HG03565 (cell line): Measurements from ENCODE around the gene ADNP2.

ENCODE experiments used
- ATAC-seq: cut with Tn5 transposase; IDR thresholded peaks from one replicate; pipeline ENCODE4 v1.9.1; 2021; ENCODE audit warnings: mild to moderate bottlenecking, moderate library complexity; ENCODE audit not compliant: unreplicated experiment

Gene ADNP2

DNA sequence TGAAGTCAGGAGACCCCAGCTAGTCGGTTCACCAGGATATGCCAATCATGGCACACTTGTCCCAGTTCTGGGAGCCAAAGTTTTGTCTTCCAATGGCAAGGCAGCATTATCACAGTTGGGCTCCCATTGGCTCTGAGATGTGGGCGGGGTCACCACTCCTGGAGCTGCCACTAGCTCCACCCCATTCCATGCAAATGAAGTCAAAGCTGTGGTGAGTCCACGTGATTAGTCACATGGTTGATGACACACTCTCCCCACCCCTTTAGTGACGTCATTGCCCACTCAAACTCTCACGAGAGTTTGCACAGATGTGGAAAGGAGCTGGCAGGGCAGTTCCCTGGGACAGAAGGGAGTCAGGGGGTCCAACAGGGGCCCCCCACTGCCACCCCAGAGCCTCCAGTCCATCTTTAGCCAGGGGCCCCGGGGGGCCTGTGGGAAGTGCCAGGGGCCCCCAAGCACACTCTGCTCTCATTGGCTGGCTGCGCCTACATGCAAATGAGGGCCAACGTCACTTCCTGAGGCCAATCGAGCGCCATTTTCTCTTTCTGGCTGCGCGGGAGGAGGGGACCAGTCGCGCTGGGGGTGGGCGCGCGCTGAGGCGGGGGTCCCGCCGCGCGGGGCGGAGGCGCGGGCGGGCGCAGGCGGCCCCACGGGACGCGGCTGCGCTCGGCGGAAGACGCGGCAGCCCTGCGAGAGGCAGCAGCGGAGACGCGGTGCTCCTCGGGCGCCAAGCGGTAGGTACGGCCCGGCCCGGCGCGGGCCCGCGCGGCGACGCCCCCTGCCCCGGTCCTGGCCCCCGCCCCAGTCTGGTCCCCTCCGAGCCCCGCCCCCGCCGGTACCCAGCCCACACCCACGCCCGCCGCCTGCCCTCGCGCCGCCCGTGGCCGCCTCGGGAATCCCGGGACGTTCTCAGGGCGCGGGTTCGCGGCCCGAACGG lies at the start of gene ADNP2:
ADNP2 (plus strand) TSS at position 524 of the 937 bp plus-strand sequence. CDS start 8,281 bp downstream, outside the sequence.
- ATAC-seq: peak; percentile 61

DNA sequence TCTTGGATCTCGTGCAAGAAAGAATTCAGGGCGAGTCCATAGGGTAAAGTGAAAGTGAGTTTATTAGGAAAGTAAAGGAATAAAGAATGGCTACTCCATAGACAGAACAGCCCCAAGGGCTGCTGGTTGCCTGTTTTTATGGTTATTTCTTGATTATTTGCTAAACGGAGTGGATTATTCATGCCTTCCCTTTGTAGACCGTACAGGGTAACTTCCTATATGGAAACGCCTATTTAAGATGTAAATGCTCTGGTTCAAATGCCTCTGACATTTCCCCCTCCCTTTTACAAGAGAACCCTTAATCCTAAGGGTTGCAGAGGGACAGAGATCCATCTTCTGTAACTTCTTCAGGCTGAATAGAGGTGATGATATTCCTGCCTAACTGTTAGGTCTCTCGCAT lies 49.1 kb upstream of the ADNP2 start:
- ATAC-seq: no peak

- ATAC-seq: no peak
These were observed 43.4 kb upstream of the ADNP2 start for GRCh38 chr18:80065705-80066104.

- no peak for ATAC-seq
These were observed 41.7 kb upstream of the ADNP2 start for GRCh38 chr18:80067321-80067720.

DNA sequence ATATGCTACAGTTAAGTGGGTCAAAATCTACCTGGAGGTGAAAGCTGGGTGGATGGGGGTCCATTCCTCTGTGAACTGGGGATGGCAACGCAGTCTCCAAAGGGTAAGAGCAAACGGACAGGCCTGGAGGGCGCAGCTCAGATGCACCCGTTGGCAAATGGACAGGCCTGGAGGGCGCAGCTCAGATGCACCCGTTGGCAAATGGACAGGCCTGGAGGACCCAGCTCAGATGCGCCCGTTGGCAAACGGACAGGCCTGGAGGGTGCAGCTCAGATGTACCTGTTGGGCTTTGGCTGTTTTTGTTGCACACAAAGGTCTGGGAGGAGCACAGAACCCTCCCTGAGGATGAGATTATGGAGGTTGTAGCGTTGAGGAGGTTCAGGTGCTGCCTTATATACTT lies 41.2 kb upstream of the ADNP2 start:
- ATAC-seq: no peak

GRCh38 chr18:80068571-80069272 lies 40.3 kb upstream of the ADNP2 start:
- ATAC-seq: no peak

- ATAC-seq: no peak
These were observed 38.2 kb upstream of the ADNP2 start for GRCh38 chr18:80070825-80071224.

GRCh38 chr18:80074183-80074582 lies 34.9 kb upstream of the ADNP2 start:
- ATAC-seq: no peak

- no peak for ATAC-seq
These were observed 34.4 kb upstream of the ADNP2 start for GRCh38 chr18:80074697-80075096.

DNA sequence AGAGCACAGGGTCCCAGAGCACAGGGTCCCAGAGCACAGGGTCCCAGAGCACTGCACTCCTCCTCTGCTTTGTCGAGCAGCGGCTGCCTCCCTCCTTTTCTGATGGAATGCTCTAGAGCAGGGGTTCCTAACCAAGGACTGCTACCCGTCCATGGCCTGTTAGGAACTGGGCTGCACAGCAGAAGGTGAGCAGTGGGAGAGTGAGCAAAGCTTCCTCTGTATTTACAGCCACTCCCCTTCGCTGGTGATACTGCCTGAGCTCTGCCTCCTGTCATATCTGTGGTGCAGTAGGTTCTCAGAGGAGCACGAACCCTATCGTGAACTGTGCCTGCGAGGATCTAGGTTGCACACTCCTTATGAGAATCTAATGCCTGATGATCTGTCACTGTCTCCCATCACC lies 33.1 kb upstream of the ADNP2 start:
- ATAC-seq: no peak

DNA sequence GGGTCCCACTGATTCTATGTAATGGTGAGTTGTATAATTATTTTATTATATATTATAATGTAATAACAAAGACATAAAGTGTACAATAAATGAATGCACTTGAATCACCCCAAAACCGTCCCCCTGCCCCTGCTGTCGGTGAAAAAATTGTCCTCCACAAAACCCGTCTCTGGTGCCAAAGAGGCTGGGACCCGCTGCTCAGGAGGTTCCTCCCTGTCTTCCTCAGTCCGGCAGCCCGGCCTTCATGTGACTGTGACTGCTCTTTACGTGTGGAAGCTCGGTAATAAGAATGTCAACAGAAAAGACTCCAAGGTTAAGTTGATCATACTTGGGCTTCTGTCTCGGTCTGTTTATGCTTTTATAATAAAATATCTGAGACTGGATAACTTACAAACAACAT lies 32.7 kb upstream of the ADNP2 start:
- ATAC-seq: no peak

GRCh38 chr18:80077873-80078272 lies 31.2 kb upstream of the ADNP2 start:
- ATAC-seq: no peak

DNA sequence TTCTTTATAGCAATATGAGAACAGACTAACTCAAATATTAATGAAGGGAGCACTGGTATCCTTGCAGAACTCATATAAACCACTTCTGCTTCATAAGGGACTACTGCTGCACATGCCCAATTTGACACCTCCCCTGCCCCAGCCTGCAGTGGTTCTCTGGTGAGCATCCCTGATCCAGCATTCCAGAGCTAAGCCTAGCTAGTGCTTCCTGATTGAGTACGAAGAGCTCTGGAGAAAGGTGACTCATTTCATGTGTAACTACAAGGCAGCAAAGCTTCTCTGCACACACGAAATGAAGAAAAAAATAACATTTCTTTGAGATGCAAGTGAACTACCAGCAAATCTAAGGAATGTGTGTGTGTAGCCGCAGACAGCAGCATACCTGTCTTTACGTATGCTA lies 22.8 kb upstream of the ADNP2 start:
- no peak for ATAC-seq

DNA sequence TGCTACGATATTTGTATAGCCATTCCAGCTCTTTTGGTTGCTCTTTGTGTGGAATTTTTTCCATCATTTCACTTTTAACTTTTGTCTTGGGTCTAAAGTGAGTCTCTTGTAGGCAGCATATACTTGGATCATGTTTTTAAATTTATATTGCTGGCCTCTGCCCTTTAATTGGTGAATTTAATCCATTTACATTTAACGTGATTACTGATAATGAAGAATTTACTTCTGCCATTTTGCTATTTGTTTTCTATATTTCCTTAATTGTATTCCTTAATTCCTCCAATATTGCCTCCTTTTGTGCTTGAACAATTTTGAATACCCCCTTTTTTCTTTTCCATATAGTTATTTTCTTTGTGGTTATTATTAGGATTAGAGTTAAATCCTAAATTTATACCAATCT lies 21.0 kb upstream of the ADNP2 start:
- ATAC-seq: no peak

GRCh38 chr18:80088823-80089222 lies 20.2 kb upstream of the ADNP2 start:
- ATAC-seq: no peak

DNA sequence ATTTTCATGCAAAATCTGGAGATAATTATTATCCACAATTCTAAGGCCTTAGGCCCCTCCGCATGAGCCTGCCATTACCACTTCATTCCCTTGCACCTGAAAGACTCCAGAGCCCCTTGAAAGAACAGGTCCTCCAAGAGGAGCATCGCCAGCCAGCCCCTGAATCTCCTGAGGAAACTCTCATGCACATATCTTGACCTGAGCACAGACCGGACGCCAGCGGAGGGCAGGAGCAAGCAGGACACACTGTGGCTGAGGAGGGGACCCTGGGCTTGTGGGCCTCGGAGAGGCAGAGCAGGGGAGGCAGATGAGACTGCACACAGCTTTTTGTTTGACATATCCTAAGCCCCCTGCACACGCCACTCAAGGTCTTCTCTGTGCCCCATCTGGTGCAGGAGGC lies 13.6 kb upstream of the ADNP2 start:
- ATAC-seq: no peak

DNA sequence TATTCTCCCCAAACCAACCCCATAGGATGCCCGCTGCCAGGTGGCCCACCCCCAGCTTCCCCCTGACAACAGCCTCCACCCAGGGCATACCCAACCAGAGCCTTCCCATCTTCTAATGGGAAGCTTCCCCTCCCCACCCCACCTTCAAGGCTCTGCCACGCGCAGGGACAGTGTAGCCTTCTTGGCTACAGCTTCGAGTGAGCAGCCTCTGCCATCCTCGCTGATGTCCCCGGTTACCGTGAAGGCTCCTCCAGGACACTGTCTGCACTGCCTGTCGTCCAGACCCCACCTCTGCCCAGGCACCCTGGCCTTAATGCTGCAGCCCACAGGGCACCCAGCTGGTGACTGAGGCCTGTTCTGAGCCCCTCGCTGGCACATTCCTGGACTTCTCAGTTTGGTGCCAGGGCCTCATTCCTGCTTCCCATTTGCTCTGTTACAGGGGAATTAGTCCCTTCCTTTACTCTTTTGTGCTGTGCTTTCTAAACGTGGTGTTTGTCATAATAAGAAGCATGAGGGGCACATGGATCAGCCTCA lies 13.0 kb upstream of the ADNP2 start:
- no peak for ATAC-seq

DNA sequence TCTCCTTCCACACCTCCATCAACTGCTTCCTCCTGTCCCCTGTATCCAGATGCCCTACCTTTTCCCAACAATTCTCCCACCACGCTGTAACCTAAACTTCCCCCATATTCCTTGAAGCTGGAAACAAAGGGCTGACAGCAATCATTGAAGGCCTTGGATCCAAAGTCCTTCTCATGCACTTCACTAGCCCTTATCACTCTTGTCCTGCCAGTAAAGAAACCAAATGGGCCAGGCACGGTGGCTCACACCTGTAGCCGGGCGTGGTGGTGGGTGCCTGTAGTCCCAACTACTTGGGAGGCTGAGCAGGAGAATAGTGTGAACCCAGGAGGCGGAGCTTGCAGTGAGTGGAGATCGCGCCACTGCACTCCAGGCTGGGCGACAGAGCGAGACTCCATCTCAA lies 11.9 kb upstream of the ADNP2 start:
- ATAC-seq: no peak

- no peak for ATAC-seq
These were observed 5.8 kb upstream of the ADNP2 start for GRCh38 chr18:80103231-80103630.

DNA sequence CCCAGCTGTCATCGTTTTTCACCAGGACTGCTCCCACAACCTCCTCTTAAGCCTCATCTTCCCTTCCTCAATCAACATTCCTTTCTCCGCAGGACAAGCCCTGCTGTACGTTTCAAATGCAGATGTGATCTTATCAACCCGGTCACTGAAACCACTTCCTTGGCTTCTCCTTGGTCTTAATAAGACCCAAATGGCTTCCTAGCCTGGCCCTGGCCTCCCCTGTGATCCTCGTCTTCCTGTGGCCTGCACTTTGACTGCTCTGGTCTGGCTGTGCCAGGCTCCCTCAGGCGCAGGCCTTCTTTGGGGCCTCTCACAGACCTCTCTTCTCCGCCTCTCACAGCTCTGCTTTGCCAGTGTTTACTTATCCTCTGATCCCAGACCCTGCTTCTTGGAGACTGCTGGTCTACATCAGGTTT lies 4.7 kb upstream of the ADNP2 start:
- ATAC-seq: no peak

DNA sequence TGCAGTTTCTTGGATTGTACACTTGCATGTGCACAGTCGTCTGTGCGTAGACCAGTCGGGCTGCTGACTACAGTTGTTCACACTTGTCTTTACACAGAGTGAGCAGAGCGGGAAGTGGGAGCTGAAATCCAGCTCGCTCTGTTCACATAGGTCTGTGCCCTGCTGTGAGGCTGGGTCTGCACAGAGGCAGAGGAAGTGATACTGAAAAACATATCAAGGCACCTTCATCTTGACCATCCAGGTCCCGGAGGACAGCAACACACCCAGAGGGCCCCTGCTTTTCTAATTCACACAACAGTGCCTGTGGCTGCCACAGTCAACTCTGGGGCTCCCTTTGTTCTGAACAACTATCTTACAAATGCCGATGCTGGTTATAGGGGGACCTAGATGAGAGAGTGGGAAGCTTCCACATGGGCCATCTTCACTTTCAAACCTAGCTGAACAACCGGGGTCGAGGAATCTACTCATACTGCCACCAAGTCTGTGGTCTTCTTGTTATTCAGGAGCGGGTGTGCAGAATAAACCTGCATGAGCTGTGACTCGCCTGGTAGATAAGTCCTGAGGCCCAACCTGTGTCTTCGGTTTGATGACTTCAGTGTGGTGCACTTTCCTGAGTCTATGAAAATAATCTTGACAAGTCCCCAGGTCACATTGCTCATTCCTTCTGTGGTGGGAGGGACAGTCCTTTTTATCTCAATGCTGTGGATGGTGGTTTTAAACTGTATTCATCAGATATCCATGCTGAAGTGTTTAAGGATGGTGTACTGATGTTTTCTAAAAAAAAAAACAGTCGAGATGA lies 3.5 kb upstream of the ADNP2 start:
- peak; percentile 36 for ATAC-seq
